Mesothelial cell of epicardium (in vitro differentiated cells): ENCODE results near the gene MASP1. TPM values are rescaled to one million over a fixed set of nuclear protein-coding genes. Genes with fewer than 3 reads are reported as not detected.

Experiments used
- DNase-seq, 2 experiments: peaks; one replicate each; pipeline ENCODE4 v3.0.0; 2021; ENCODE audit warnings: low spot score in 2 of 2; ENCODE audit not compliant: unreplicated experiment in 2 of 2
- H3K27ac Mint-ChIP-seq: 2 replicates; pipeline ENCODE4 v1.8.0; 2021; ENCODE audit warnings: mixed read lengths
- H3K27me3 Mint-ChIP-seq: 2 replicates; pipeline ENCODE4 v1.8.0; 2021; ENCODE audit warnings: low read depth, mixed read lengths
- H3K36me3 Mint-ChIP-seq: 2 replicates; pipeline ENCODE4 v1.8.0; 2021; ENCODE audit warnings: mixed read lengths
- H3K4me1 Mint-ChIP-seq: 2 replicates; pipeline ENCODE4 v1.8.0; 2021; ENCODE audit warnings: mixed read lengths
- H3K4me3 Mint-ChIP-seq: 2 replicates; pipeline ENCODE4 v1.8.0; 2021; ENCODE audit warnings: mild to moderate bottlenecking, moderate library complexity, mixed read lengths
- H3K9me3 Mint-ChIP-seq: 2 replicates; pipeline ENCODE4 v1.8.0; 2021; ENCODE audit warnings: mixed read lengths
- CTCF ChIP-seq: fragments of 200-600 bp; sonication (generic); IDR thresholded peaks from one replicate; pipeline ENCODE4 v1.5.0; 2021; ENCODE audit warnings: antibody characterized with exemption; ENCODE audit not compliant: unreplicated experiment
- total RNA-seq: library from RNA; stranded (reverse); gene quantifications from 3 replicates; pipeline ENCODE4 v1.2.1, GENCODE V29; 2021

MASP1 gene
- total RNA-seq, 1 donor from 2014 or later, result 2.4 TPM

GRCh38 chr3:187271582-187271981 is 20.0 kb downstream of the MASP1 start:
- H3K4me1 Mint-ChIP-seq, result no peaks in the 10 kb centered on the region
- no peaks in the 10 kb centered on the region for H3K27me3 Mint-ChIP-seq
- H3K9me3 Mint-ChIP-seq, result peaks cover 25% of the 10 kb centered on the region
- H3K4me3 Mint-ChIP-seq, result no peak overlapping the region
- TF ChIP-seq CTCF, result no peak
- DNase-seq, result no peak
- H3K27ac Mint-ChIP-seq, result no peak overlapping the region
- H3K36me3 Mint-ChIP-seq, result peaks cover 4% of the 10 kb centered on the region

- DNase-seq, result no peak
- Mint-ChIP-seq H3K36me3 (peaks cover 4% of the 10 kb centered on the region), H3K27me3 (no peaks in the 10 kb centered on the region), H3K4me3 (no peak overlapping the region), H3K9me3 (peaks cover 25% of the 10 kb centered on the region), H3K27ac (no peak overlapping the region), H3K4me1 (peaks cover 11% of the 10 kb centered on the region)
- no peak for TF ChIP-seq CTCF
Observed at GRCh38 chr3:187269486-187269885, 22.1 kb downstream of the MASP1 start.

GRCh38 chr3:187267306-187267705 is 24.2 kb downstream of the MASP1 start:
- Mint-ChIP-seq H3K4me3 (no peak overlapping the region), H3K9me3 (peaks cover 25% of the 10 kb centered on the region), H3K27ac (no peak overlapping the region), H3K27me3 (no peaks in the 10 kb centered on the region), H3K4me1 (peaks cover 19% of the 10 kb centered on the region), H3K36me3 (peaks cover 4% of the 10 kb centered on the region)
- DNase-seq, result no peak
- no peak for TF ChIP-seq CTCF

- Mint-ChIP-seq H3K27me3 (no peaks in the 10 kb centered on the region), H3K4me1 (peaks cover 19% of the 10 kb centered on the region), H3K36me3 (peaks cover 4% of the 10 kb centered on the region), H3K27ac (no peak overlapping the region), H3K9me3 (peaks cover 28% of the 10 kb centered on the region), H3K4me3 (no peak overlapping the region)
- no peak for TF ChIP-seq CTCF
- DNase-seq, result no peak
Observed at GRCh38 chr3:187266691-187267090, 24.8 kb downstream of the MASP1 start.

GRCh38 chr3:187265461-187265955 is 26.0 kb downstream of the MASP1 start:
- peaks cover 32% of the 10 kb centered on the region for H3K9me3 Mint-ChIP-seq
- TF ChIP-seq CTCF, result no peak
- DNase-seq, result no peak
- H3K36me3 Mint-ChIP-seq, result peaks cover 4% of the 10 kb centered on the region
- peaks cover 19% of the 10 kb centered on the region for H3K4me1 Mint-ChIP-seq
- no peak overlapping the region for H3K4me3 Mint-ChIP-seq
- H3K27ac Mint-ChIP-seq, result peak overlapping the region; percentile 40
- no peaks in the 10 kb centered on the region for H3K27me3 Mint-ChIP-seq

- TF ChIP-seq CTCF, result no peak
- Mint-ChIP-seq H3K27ac (peak overlapping the region; percentile 40), H3K36me3 (no peaks in the 10 kb centered on the region), H3K4me1 (peaks cover 19% of the 10 kb centered on the region), H3K27me3 (no peaks in the 10 kb centered on the region), H3K9me3 (peaks cover 26% of the 10 kb centered on the region), H3K4me3 (no peak overlapping the region)
- DNase-seq, result no peak
Observed at GRCh38 chr3:187264911-187265310, 26.6 kb downstream of the MASP1 start.
